ENCODE data around the gene MARCHF10.

DNA sequence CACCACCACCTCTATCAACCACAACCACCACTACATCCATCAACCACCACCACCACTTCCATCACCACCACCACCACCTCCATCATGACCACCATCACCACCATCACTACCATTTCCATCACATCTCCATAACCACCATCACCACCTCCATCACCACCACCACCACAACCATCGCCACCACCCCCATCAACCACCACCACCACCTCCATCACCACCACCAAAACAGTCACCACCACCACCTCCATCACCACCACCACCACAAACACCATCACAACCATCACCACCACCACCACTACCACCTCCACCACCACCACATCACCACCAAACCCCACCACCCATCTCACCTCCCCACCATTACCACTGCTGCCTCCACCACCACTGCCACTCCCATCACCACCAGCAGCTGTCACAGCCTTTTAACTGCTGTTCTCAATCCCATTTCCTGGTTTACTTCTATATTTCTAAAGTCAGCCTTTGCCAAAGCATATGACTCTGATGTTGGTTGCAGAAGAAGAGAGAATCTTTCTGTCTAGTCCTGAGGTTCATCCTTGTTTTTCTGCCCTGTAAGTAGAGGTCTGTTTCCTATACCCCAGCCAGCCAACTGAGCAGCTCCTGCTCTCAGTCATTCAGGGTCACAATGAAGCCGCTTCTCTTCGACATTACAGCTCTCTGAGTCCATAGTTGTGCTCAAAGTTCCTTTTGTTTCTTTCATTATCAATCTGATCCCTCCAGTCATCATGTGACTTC is 14.0 kb downstream of the MARCHF10 start:
- TF ChIP-seq, protein P1, sequence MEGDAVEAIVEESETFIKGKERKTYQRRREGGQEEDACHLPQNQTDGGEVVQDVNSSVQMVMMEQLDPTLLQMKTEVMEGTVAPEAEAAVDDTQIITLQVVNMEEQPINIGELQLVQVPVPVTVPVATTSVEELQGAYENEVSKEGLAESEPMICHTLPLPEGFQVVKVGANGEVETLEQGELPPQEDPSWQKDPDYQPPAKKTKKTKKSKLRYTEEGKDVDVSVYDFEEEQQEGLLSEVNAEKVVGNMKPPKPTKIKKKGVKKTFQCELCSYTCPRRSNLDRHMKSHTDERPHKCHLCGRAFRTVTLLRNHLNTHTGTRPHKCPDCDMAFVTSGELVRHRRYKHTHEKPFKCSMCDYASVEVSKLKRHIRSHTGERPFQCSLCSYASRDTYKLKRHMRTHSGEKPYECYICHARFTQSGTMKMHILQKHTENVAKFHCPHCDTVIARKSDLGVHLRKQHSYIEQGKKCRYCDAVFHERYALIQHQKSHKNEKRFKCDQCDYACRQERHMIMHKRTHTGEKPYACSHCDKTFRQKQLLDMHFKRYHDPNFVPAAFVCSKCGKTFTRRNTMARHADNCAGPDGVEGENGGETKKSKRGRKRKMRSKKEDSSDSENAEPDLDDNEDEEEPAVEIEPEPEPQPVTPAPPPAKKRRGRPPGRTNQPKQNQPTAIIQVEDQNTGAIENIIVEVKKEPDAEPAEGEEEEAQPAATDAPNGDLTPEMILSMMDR (IDR thresholded peaks at IDR 0.05) = no peak
- no peak for TF ChIP-seq POLR2A (IDR thresholded peaks at IDR 0.05)
